ENCODE results near the gene RALGPS1.

RALGPS1 gene

GRCh38 chr9:127095411-127095810 is 180.8 kb downstream of the RALGPS1 start:
- H3K27ac ChIP-seq (replicated peaks), result no peak overlapping the region
- no peak for DNase-seq (ENCODE audit: low read depth in 1 of 2, low spot score in 1 of 2)
- H3K27me3 ChIP-seq (ENCODE audit: insufficient read depth, poor library complexity, severe bottlenecking), result peaks cover 11% of the 10 kb centered on the region
- no peak for TF ChIP-seq POLR2AphosphoS5 (IDR thresholded peaks at IDR 0.05; ENCODE audit: low read depth)
- no peak for TF ChIP-seq CTCF (IDR thresholded peaks at IDR 0.05; ENCODE audit: insufficient read depth, low read length)
- TF ChIP-seq GABPA (IDR thresholded peaks at IDR 0.05; ENCODE audit: low read depth), result no peak
- TF ChIP-seq REST (IDR thresholded peaks at IDR 0.05; ENCODE audit: insufficient replicate concordance, low read depth), result no peak
- TF ChIP-seq SPI1 (IDR thresholded peaks at IDR 0.05; ENCODE audit: borderline replicate concordance, low read depth), result no peak
- no peak overlapping the region for H3K4me3 ChIP-seq (replicated peaks; ENCODE audit: insufficient read depth, low read length)

- Histone ChIP-seq H3K27me3 (ENCODE audit: insufficient read depth, poor library complexity, severe bottlenecking) (peaks cover 11% of the 10 kb centered on the region), H3K27ac (replicated peaks) (no peak overlapping the region), H3K4me3 (replicated peaks; ENCODE audit: insufficient read depth, low read length) (no peak overlapping the region)
- no peak for TF ChIP-seq GABPA (IDR thresholded peaks at IDR 0.05; ENCODE audit: low read depth)
- TF ChIP-seq CTCF (IDR thresholded peaks at IDR 0.05; ENCODE audit: insufficient read depth, low read length), result no peak
- TF ChIP-seq REST (IDR thresholded peaks at IDR 0.05; ENCODE audit: insufficient replicate concordance, low read depth), result no peak
- TF ChIP-seq POLR2AphosphoS5 (IDR thresholded peaks at IDR 0.05; ENCODE audit: low read depth), result no peak
- TF ChIP-seq SPI1 (IDR thresholded peaks at IDR 0.05; ENCODE audit: borderline replicate concordance, low read depth), result no peak
- no peak for DNase-seq (ENCODE audit: low read depth in 1 of 2, low spot score in 1 of 2)
Observed at GRCh38 chr9:127096208-127096607, 181.6 kb downstream of the RALGPS1 start.

GRCh38 chr9:127097683-127098082 is 183.1 kb downstream of the RALGPS1 start:
- no peak overlapping the region for H3K27ac ChIP-seq (replicated peaks)
- no peak overlapping the region for H3K4me3 ChIP-seq (replicated peaks; ENCODE audit: insufficient read depth, low read length)
- H3K27me3 ChIP-seq (ENCODE audit: insufficient read depth, poor library complexity, severe bottlenecking), result peaks cover 8% of the 10 kb centered on the region
- no peak for DNase-seq (ENCODE audit: low read depth in 1 of 2, low spot score in 1 of 2)
- TF ChIP-seq REST (IDR thresholded peaks at IDR 0.05; ENCODE audit: insufficient replicate concordance, low read depth), result no peak
